ENCODE measurements around the gene KRT73.

Gene KRT73

DNA sequence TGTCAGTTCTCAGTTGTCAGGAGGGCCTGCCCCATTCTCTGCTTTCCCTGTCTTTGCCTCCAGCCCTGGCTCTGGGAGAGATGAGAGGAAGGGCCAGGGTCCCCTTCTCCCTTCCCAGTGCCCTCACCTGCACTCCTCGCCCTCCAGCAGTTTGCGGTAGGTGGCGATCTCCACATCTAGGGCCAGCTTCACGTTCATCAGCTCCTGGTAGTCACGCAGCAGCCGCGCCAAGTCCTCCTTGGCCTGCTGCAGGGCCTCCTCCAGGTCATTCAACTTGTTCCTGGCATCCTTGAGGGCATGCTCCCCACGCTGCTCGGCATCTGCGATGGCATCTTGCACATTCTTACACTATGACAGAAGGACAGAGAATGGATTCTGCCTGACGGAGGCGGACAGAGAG, 28.3 kb upstream of the KRT73 start:
- in situ Hi-C loops (cut with HindIII; ENCODE audit: low sequenced_read_pairs), result loop anchor here (5.0 kb wide), 2 partner anchors 34 to 71 kb away; no protein-coding TSS in a partner anchor

DNA sequence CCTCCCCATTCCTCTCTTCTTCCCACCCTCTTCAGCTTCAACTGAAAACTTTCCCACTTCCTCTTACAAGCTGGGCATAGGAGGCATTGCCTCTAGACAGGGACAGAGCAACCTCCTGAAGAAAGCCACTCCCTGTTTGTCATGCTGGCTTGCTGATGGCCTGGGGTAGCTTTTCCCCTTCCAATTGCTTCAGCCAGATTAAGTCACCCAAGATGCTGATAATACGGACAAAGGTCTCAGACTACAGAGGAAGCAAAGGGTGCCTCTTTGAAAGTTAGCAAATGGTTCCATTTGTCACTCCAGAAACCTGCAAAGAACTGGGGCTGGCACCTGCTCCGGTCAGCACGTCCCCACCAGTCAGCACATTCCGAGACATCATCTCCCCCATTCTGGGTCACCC, 27.6 kb upstream of the KRT73 start:
- in situ Hi-C loops (cut with HindIII; ENCODE audit: low sequenced_read_pairs), result loop anchor here (5.0 kb wide), 2 partner anchors 34 to 71 kb away; no protein-coding TSS in a partner anchor

DNA sequence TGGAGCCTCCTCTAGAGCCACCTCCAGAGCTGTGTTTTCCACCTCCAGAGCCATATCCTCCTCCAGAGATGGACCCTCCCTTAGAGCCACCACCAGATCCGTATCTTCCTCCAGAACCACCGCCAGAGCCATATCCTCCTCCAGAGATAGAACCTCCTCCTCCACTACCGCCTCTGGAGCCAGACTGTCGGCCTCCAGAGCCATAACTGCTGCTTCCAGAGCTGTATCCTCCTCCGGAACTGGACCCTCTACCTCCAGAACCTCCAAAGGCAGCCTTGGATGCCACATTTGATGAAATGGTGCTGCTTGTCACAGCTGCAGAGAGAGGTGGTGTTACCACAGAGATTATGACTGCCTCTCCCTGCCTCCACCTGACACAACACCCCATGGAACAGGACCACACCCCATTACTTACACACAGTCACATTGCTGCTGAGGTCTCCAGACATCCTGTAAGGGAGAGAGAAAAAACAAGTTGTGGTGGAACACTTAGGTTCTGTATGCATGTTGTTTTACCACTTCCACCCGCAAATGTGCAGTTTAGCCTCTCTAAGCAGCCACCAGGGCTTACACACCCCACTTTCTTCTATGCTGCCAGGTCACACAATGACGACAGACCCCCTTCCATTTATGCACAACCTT, 26.9 kb upstream of the KRT73 start:
- in situ Hi-C loops (cut with HindIII; ENCODE audit: low sequenced_read_pairs), result loop anchor here (5.0 kb wide), 2 partner anchors 33 to 72 kb away; no protein-coding TSS in a partner anchor

DNA sequence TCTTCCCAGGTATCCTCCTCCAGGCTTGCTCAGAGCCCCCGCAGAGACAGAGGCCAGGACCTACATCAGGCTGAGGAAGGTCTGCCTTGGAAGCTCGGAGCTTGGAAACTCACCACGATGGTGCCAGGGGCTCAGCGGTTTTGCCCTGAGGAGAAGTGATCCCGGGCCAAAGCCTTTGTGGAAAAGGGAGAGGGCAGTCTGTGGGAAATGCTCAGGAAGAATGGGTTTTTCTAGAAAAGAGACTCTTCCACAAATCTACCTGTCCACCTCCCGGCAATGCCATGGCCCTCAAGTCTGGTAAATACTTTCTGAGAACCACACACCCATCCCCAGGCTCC, 25.7 kb upstream of the KRT73 start:
- in situ Hi-C loops (cut with HindIII; ENCODE audit: low sequenced_read_pairs), result no loop called here

DNA sequence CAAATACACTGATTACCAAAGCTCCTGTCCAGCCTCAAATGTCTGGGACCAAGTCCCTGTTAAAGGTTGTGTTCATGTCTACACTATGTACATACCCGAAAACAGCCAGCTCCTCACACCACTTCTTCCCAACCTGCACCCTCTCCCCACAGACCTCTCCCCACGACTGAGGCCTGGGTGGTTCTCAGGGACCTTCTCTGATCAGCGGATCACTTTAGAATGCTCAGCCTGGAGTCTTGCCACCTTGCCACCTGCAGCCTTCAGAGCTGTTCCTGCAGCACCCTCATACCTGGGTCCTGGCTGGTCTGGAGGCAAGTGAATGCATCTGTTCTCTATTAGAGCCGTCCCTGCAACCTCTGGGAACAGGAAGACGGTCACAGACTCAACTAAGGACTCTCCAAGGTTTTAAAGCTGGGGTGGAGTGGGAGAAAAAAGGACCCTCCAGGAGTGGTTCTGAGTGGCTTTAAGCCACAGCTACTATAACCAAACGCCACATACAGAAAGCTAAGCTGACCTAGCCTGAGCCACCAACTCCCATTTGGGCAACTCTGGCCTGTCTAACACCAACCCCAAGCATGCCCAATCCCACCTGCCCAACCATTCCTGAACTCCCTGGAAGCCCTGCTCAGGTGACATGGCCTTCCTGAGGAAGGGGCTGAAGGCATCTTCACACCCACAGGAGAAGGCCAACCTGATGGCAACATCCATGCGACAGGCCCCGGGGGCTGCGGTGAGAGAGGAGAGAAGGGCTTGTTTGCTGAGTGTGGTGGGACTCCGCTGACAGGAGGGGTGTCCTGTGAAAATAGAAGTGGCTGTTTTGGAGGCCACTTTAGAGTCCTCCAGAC, 25.1 kb upstream of the KRT73 start:
- in situ Hi-C loops (cut with HindIII; ENCODE audit: low sequenced_read_pairs), result no loop called here

DNA sequence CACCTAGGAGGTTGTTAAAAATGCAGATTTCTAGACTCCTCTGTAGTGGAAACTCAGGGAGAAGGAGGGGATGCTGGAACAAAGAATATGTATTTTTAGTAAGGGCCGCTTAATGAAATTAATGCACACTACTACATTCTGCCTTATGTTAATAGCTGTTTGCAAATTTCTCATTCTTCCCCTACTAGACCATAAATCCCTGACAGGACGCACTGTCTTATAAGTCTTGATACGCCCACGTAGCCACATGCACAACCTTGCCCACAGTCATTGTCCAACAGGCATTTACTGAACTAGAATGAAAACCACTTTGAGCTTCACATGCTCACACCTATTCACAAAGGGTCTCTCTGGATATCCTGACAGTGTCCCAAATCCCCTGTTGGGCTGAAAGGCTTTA, 23.1 kb upstream of the KRT73 start:
- in situ Hi-C loops (cut with HindIII; ENCODE audit: low sequenced_read_pairs), result no loop called here

DNA sequence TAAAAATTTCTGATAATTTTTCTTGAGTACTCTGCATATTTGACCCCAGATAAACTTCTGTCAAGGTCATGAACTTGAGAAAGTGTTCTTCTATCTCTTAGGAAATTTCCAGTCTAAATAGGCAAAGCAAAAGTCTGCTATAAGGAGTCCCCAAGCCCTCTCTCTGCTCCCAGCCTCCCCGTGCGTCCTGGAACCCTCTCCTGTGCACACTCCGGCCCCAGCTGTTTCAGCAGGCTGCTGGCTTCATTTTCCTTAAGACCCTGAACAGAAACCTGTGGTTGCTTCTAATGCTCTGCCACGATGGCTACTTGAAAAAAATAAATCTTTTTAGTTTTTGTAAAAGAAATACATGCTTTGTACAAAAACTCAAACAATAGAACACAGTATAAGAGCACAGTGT, 18.9 kb upstream of the KRT73 start:
- in situ Hi-C loops (cut with HindIII; ENCODE audit: low sequenced_read_pairs), result no loop called here

DNA sequence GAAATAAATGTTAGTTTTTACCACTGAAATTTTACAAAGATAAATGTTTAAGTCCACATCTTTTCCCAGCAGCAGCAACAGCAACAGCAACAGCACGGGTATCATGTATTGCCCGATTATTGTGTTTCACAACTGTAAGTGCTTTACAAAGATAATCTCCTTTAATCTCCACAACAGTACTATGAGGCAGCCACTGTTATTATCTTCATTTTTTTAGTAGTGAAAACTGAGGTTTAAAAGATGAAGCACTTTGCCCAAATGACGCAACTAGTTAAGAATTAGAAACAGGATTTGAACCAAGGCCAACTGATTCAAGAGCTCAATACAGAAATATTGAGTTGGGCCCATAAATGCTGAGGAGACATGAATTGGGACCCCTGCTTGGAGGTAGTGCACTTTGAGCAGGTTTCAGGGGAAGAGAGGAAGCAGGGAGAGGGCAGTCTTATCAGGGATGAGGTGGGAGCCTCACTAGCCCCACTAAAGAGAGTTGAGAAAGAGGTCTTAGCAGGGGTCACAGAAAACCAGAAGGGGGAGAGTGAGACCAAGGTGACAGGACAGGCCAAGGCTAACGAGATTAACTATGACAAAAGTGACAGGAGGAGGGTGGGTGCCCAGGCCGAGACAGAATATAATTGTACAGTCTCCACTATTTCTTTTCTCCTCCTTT, 18.4 kb upstream of the KRT73 start:
- in situ Hi-C loops (cut with HindIII; ENCODE audit: low sequenced_read_pairs), result no loop called here

DNA sequence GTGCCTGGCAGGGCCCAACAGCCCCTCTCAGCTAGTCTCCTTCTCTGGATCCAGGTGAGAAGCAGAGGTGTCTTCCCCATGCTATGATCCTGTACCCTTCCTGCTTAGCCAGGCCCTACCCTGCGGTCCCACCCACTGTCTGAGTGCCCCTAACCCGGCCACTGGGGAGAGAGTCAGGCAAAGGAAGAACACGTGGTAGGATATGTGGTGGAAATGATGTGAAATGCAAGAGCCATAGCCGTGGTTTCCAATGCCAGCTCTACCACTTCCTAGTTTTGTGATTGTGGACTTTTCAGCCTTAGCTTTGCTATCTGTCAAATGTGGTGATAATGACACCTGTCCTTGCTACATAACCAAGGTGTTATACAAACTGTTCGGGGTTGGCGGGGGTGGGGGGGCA, 17.8 kb upstream of the KRT73 start:
- in situ Hi-C loops (cut with HindIII; ENCODE audit: low sequenced_read_pairs), result no loop called here

DNA sequence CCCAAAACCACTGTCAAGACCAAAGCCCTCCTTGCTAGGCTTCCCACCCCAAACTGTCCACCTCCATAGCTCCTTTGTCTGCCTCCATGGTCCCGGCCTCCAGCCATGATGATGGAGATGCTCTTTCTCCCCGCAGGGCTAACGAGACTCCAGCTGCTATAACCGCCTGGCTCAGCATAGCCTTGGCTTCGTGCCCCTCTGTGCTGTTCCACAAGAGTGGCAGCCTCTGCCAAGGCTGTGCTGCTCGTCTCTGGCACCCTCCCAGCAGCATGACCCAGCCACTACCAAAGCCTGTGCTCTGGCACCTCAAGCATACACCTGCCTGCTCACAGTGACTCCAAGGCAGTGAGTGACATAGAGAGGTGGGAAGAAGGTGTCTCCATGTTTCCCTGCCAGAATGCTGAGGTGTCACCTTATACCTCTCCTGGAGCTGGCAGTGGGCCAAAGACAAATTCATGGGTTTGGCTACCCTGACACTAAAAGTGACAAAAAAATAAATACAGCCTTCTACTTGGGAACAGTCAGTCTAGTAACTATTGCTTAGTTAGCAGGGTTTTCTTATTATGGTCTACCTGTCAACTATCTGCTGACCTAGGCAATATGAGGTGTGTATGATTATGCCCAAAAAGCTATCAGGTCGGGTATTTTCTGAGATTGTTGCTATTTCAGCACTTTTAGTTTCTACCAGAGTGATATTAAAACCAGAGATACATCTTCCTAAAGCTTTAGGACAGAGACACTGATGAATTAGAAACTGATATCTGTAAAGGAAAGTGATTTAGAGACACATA, 16.1 kb upstream of the KRT73 start:
- in situ Hi-C loops (cut with HindIII; ENCODE audit: low sequenced_read_pairs), result no loop called here

DNA sequence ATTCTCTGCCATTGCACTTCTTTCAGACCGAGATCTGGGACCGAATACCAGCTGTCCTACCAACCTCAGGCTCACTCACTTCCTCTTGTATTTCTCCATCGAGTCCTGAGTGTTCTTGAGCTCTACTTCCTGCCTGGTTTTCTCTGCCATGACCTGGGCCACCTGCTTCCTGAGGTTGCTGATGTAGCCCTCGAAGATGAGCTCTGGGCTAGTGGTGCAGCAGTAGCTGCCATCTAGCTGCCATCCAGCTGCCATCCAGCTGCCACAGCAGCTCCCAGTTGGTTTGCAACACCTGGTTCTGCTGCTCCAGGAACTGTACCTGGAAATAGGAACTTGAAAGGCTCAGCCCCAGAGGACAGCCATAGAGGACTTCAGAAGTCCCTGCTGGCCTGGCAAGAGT, 15.0 kb upstream of the KRT73 start:
- in situ Hi-C loops (cut with HindIII; ENCODE audit: low sequenced_read_pairs), result no loop called here

DNA sequence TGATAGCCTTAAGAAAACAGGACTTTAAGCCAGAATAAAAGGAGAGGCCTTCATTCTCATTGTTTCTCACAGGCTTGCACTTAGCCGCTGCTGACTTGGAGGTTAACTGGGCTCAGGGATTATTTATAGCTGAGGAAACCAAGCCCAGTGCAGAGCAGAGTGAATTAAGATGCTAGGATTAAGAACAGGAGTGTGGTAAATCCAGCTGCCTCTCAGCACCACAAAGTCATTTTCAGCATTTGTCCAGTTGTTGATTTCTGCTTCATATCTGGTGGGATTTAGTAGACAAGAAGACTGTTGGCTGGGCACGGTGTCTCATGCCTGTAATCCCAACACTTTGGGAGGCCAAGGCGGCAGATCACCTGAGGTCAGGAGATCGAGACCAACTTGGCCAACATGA, 14.3 kb upstream of the KRT73 start:
- in situ Hi-C loops (cut with HindIII; ENCODE audit: low sequenced_read_pairs), result no loop called here

DNA sequence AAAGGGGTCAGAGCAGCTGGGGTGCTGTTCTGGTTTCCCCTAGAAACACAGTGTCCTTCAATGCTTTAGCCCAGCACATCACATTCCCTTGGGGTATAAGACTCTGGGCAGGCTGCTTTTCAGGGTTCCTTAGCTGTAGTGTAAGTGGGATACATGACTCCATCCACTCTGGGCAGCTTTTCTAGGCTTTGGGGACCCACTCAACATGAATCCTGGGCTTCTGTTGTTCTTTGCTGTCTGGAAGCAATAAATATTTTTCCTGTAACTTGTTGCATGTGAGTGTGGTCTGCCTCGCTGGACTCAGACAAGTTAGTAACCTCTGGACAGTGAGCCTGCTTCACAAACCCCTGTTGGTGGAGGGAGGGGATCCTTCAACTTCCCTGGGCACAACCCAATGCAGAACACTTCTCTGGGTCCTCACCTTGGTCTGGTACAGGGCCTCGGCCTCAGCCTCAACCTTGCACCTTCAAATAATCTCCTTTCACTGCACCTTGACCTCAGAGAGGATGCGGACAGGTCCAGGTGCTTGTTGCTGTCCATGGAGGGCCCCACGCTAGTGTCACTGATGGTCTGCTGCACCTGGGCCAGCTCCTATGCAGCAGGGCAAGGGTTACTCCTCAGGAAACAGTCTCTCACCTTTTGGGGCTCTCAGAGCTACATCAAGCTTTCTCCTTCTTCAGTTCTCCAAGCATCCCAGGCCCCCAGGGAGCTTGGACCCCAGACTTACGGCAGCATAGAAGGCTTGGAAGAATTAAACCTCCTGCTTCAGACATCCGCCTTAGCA, 13.5 kb upstream of the KRT73 start:
- in situ Hi-C loops (cut with HindIII; ENCODE audit: low sequenced_read_pairs), result no loop called here

DNA sequence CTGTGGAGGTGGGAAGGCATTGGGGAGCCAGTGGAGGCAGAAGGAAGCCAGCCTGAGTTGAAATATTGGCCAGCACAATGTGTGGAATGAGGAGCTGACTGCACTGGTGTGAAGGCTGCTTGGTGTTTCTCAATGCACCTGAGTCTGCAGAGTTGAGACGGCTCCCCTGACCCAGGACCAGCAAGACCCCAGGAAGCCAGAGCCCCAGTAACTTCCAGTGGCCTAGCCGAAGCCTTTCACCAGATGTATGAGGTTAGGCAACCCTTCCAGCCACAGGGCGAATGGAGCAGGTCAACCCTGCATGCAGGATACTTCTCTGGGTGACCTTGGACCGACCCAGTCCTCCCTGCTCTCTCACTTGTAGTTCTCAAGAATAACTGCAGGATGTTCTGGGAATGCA, 12.9 kb upstream of the KRT73 start:
- in situ Hi-C loops (cut with HindIII; ENCODE audit: low sequenced_read_pairs), result no loop called here

DNA sequence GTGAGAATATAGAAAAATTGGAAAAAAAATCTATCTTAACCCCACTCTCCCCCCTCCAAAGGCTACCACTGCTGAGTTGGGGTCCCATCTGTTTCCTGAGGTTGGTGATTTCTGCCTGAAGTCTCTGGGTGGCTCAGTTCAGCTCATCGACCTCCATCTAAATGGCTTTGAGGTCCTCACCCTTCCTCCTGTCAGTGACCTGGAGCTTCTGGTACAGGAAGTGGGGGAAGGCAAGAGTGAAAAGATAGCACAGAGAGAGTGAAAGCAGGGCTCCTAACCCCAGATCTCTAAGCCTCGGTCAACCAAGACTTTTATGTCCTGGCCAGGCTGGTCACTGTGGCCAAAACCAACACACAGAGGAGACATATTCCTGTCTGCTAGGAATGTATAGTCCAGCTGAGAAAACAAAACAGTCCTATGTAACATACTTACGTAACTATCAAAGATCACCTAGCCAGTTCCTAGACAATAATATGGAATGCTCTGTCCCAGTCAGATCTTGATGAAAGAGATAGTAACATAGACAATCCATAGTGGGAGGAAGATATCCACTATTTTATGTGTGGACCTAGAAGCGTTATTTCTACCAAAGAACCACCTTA, 12.3 kb upstream of the KRT73 start:
- in situ Hi-C loops (cut with HindIII; ENCODE audit: low sequenced_read_pairs), result no loop called here

DNA sequence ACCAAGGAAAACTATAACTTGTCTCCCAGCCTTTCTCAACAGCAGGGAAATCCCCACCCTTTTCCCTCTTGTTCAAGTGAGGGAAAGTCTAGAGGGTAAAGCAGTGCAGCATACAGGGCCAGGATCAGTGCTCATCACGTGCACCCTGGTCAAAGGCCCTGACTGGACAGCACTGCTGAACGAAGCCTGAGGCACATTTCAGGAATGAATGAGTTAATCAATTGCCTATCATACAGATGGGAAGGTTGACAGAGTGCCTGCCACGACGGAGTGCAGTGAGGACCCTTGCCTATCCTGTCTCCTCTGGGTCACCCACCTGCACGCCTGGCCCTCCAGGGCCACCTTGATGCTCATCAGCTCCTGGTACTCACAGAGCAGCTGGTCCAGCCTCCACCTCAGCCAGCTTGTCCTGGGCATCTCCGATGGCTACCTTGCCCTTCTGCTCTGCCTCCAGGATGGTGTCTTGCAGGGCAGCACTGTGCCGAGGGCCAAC, 11.7 kb upstream of the KRT73 start:
- in situ Hi-C loops (cut with HindIII; ENCODE audit: low sequenced_read_pairs), result no loop called here

DNA sequence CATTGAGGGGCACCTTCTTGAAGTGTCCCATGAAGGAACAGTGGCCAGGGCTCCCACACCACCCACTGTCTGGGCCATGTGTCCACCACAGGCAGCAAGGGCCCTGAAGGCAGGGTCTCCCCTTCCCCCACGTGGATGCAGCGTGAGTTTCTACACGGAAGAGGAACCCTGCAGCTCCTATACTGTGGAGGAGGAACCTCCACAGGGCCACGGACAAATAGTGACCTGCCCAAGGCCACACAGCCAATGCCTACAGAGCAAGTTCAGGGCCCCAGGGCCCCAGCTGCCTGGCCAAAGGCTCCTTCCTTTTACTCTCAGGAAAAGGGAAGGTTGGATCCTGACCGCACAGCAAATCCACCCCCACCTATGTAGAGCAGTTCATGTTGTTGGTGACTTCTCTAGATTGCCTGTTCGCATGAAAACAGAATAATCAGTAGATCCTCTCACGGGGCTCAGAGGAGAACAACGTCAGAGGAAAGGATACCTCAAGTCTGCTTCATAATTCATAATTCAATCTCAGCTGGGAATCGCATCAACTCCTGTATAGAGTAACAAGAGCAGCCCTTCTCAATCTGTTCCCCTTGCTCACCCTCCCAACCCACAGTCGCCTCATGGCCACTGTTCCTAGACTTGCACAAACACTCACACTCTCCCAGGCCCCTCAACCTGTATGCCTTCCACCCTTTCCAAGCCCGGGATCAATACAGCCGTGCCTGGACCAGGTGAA, 11.1 kb upstream of the KRT73 start:
- in situ Hi-C loops (cut with HindIII; ENCODE audit: low sequenced_read_pairs), result no loop called here

DNA sequence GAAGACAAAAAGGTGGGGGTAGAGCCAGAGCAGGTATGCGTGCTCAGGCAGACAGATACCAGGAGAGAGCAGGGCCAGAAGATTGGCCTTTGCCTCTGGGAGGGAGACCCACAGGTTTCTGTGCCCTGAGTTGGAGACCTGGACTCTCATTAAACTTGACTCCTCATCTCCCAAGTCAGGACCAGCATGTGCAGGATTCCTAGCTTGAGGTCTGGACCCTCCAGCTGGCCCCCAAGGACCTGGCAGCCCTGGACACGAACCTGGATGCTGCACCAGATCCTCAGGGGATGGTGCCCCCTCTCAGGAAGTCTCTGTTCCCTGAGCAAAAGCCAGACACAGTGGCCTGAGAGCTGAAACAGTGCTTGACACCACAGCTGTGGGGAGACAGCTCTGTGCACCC, 10.5 kb upstream of the KRT73 start:
- in situ Hi-C loops (cut with HindIII; ENCODE audit: low sequenced_read_pairs), result no loop called here

DNA sequence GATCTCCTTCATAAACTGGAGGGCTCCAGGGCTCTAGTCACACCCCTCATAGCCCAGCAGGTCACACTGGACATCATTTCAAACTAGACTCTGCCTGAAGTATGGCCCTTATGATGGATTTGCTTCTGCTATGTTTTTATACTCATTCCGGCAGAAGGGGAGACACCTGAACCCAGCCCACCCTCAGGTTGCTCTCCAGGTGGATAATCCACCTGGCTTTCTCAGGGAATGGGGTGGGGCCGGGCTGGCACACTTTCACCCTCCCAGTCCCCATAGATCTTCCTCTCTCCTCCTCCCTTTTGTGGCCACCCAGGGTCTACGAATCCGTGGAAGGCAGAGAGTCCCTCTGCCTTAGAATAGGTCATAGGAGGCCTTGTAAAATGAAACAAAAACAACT, 9.8 kb upstream of the KRT73 start:
- in situ Hi-C loops (cut with HindIII; ENCODE audit: low sequenced_read_pairs), result no loop called here
